Stimulated activated CD8-positive, alpha-beta memory T cell treated with anti-CD3 and anti-CD28 coated beads, Interleukin-7, amount 100 ng/mL, for 4 hours (primary cell): ENCODE measurements around the gene TFAM.

Source experiments
- DNase-seq, 2 donors: peaks; one replicate each; pipeline ENCODE4 v3.0.0-alpha.2; 2020; ENCODE audit warnings: low read depth in 2 of 2

Gene TFAM

DNA sequence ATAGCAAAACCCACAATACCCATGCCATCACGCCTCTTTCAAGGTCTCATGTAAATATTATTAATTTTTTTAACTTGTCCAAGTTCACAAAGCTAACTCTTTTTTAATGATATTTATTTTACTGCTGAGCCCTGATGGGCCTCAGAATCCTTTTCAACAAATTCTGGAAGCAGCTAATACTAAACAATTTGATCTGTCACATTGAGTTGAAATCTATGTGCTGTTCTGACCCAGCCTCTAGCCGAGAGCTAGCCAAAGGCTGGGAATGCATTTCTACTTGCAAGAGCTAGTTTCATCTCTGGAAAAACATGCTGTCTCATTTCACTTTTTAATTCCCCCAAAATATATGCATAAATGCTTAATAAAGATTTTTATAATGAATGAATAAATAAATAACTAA lies 47.9 kb downstream of the TFAM start:
- DNase-seq, result no peak

DNA sequence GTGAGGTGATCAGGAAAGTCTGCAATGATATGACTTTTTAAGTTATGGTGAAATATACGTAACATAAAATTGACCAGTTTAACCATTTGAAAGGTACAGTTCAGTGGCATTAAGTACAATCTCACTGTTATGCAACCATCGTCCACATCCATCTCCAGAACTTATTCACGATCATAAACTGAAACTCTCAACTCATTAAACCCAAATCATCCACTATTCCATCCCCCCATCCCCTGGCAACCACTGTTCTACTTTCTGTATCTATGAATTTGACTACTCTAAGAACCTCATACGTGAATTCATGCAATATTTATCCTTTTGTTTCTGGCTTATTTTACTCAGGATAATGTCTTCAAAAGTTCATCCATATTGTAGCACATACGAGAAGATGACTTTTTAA lies 48.4 kb downstream of the TFAM start:
- no peak for DNase-seq

DNA sequence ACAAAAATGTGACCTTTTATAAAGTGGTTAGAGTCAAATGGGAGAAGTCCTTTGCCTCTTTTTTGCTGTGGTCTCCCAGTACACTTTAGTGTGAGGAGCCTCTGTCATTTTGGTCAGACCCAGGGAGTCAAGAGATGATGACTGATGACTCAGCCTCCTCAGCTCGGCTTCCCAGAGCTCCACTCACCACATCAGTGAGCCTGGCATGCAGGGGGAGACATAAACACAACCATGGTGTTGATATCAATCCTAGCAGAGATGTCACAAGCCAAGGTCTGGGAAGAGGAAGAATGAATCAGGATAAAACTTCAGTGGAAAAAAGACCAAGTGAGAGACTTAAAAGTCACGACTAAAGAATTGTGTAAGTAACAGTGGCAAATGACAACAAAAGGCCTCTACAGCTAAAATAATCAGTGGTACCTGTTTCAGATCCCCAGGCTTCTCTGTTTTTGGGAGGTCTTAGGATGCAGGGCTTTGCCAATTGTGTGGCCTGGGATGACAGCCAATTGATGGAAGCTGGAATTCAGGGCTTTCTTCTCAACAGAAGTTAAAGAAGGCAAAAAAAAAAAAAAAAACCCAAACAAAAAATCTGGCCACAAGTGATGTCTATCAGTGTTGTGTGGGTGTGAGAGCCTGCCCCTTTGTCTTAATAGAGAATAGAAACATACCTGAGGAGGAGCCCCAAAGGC lies 50.2 kb downstream of the TFAM start:
- no peak for DNase-seq

DNA sequence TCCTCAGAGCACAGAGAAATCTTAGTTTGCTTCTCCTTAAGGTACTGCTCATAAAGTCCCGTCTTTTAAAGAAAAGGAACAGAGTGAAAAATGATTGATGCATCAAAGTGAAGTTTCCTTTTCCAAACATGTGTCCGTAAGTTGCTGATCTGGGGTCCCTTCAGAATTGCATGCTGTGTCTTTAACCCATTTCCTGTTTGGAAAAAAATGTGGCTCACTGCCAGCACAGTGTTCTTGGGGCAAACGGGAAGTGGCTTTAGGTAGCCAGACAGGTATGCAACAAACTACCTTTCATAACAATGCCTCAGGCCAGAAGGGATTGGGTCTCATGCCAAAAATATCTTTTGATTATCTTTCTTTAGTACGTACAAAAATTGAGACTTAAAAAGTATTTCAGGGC lies 50.9 kb downstream of the TFAM start:
- no peak for DNase-seq

DNA sequence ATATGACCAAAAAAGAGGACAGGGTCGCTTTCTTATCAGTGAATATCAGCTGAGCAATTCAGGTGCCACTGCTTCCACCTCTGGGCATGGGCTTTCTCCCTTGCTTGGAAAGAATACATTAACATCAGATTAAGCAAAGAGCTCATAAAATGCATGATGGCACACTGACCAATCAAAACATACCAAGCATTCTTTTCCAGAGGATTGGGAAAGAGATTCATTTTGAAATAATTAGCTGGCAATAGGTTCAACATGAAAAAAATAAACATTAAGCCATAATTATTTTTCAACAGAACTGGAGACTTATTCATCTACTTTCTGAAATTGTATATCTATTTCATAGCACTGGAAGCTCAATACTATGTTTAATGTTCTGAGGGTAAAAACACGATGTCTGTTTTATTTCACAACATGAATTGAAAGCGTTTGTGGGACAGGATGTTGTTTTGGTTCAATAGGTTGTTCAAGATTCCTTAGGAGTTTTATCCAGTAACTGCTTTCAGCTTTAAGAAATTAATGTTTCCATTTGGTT lies 53.2 kb downstream of the TFAM start:
- DNase-seq, result no peak

DNA sequence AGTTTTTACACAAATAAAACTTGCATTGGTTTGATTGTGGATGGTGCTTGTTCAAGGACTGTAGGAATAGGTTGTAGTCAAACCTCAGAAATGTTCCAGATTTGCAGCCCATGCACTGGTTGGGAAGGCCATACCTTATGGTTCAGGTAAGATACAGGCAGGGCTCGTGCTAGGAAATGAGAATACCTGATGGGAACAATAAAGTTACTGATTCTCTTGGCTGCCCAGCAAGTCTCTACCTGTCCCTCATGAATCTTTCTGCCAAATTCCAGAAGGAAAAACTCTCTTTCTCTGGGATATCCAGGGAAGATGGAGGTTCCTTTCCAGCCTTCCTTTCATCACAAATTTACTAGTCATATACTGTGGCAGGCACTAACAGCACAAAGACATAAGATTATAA lies 53.8 kb downstream of the TFAM start:
- no peak for DNase-seq

DNA sequence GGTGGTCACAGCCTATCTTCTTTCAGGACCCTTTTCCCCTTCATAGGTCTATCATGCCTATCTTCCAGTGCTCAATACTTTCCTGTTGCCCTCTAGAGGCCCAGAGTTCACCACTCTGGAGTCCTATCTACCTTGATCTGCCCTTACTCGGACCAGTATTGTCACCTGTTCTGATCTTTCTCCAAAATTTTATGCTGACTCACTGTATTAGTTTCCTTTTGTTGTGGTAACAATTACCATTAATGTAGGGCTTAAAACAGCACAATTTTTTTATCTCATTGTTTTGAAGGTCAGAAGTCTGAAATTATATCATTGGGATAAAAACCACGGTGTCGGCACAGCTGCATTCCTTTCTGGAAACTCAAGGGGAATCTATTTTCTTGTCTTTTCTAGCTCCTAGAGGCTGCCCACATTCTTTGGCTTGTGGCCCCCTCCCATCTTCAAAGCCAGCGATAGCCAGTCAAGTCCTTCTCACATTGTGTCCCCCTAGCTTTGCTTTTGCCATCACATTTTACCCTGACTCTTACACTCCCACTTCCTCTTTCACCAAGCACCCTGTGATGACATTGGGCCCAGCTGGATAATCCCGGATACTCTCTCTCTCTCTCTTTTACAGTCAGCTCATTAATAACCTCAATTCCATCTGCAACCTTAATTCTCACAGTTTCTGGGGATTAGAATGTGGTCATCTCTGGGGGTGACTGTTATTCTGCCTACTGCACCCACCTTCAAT lies 54.6 kb downstream of the TFAM start:
- no peak for DNase-seq

DNA sequence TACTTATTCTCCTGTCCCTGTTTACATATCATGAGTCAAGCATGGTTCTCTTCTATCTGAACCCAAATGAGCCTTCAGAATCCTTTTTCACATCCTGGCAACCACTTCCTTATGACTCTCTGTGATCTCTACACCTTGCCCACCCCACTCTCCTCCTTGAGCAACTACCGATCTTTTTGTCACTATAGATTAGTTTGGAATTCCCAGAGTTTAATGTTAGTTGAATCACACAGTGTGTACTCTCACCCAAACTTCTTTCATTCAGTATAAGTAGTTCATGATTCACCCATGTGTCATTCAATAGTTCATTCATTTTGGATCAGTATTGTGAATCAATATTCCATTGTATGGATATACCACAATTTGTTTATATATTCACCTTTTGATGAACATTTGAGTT lies 55.3 kb downstream of the TFAM start:
- DNase-seq, result no peak

DNA sequence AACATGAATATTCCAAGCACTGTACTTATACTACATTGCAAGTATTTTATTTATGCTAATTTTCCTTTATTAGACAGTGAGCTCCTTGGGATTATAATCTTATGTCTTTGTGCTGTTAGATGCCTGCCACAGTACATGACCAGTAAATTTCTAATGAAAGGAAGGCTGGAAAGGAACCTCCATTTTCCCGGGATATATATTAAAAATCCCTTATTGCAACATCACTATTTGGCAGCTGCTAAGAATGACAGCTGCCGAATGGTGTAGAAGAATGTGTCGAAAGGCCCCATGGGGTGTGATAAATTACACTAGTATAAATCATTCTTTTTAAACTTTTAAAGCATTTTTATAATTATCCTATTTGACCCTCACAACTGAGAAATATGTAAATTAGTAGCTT lies 59.1 kb downstream of the TFAM start:
- no peak for DNase-seq

DNA sequence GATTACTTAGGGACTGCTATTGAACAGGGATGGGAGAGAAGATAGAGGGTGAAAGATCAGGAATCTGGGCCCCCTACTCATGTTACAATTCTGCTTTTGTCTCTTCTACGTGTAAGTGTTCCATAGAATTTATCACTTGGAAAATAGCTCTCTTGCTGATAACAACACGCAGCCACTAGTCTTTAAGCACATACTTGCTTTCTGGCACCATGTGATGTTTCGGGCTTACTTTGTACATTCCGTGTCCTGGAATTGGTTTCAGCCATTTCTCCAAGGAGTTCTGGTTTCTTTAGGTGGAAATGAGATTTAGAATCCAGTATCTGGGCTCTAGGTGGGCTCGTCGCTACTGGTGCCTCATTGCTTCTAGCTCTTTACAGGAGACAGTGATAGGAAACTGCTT lies 59.7 kb downstream of the TFAM start:
- DNase-seq, result no peak

DNA sequence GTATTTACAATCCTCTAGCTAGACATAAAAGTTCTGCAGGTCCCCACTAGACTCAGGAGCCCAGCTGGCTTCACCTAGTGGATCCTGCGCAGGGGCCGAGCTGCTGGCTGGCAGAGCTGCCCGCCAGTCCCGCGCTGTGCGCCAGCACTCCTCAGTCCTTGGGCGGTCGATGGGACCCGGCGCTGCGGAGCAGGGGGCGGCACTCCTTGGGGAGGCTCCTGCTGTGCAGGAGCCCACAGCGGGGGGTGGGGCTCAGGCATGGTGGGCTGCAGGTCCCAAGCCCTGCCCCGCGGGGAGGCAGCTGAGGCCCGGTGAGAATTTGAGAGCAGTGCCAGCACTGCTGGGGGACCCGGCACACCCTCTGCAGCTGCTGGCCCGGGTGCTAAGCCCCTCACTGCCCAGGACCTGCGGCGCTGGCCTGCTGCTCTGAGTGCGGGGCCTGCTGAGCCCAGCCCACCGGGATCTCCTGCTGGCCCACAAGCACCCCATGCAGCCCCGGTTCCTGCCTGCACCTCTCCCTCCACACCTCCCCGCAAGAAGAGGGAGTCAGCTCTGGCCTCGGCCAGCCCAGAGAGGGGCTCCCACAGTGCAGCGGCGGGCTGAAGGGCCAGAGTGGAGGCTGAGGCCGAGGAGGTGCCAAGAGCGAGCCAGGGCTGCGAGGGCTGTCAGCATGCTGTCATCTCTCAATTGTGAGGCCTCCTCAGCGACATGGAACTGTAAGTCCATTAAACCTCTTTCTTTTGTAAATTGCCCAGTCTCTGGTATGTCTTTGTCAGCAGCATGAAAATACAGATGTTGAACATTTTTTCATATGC lies 63.1 kb downstream of the TFAM start:
- no peak for DNase-seq
